GM03348 (cell line): ENCODE results near the gene HIF1A.
"Not testable (repeated sequence)": the region's sequence is repeated elsewhere in the genome, so short reads cannot be mapped to it uniquely, and the experiment has no call there.

Experiments used
- DNase-seq: peaks from one replicate; pipeline ENCODE4 v3.0.0; 2012; ENCODE audit warnings: low spot score

Gene HIF1A

GRCh38 chr14:61694830-61695694, at the start of gene HIF1A:
HIF1A (plus strand) TSS chr14:61695513; CDS start chr14:61695805, 292 bp downstream.
- DNase-seq = peak; percentile 99

GRCh38 chr14:61646366-61647116, 48.8 kb upstream of the HIF1A start:
- no peak for DNase-seq

GRCh38 chr14:61647704-61648103, 47.6 kb upstream of the HIF1A start:
- DNase-seq = no peak

GRCh38 chr14:61648377-61648776, 46.9 kb upstream of the HIF1A start:
- DNase-seq = no peak

- DNase-seq = no peak
Observed at GRCh38 chr14:61649283-61649682, 46.0 kb upstream of the HIF1A start.

GRCh38 chr14:61651355-61651754, 44.0 kb upstream of the HIF1A start:
- no peak for DNase-seq

- peak; percentile 15 for DNase-seq
Observed at GRCh38 chr14:61652526-61653262, 42.6 kb upstream of the HIF1A start.

- DNase-seq = peak; percentile 78
Observed at GRCh38 chr14:61653507-61653906, 41.8 kb upstream of the HIF1A start.

- no peak for DNase-seq
Observed at GRCh38 chr14:61654026-61654425, 41.3 kb upstream of the HIF1A start.

GRCh38 chr14:61655777-61656176, 39.5 kb upstream of the HIF1A start:
- no peak for DNase-seq

- DNase-seq = no peak
Observed at GRCh38 chr14:61656341-61656740, 39.0 kb upstream of the HIF1A start.

- DNase-seq = not testable (repeated sequence)
Observed at GRCh38 chr14:61658111-61658510, 37.2 kb upstream of the HIF1A start.

GRCh38 chr14:61659582-61659981, 35.7 kb upstream of the HIF1A start:
- peak; percentile 30 for DNase-seq

GRCh38 chr14:61661471-61662400, 33.6 kb upstream of the HIF1A start:
- peak; percentile 30 for DNase-seq

GRCh38 chr14:61662437-61663311, 32.6 kb upstream of the HIF1A start:
- DNase-seq = peak; percentile 26

GRCh38 chr14:61663312-61663979, 31.9 kb upstream of the HIF1A start:
- DNase-seq = no peak

GRCh38 chr14:61668282-61668681, 27.0 kb upstream of the HIF1A start:
- no peak for DNase-seq

- no peak for DNase-seq
Observed at GRCh38 chr14:61670576-61670975, 24.7 kb upstream of the HIF1A start.

- no peak for DNase-seq
Observed at GRCh38 chr14:61671082-61671481, 24.2 kb upstream of the HIF1A start.

- no peak for DNase-seq
Observed at GRCh38 chr14:61672796-61673195, 22.5 kb upstream of the HIF1A start.
